Endothelial cell of umbilical vein (primary cell): Measurements from ENCODE around the gene HS6ST2. TPM values are rescaled to one million over a fixed set of nuclear protein-coding genes. Genes with fewer than 3 reads are reported as not detected.

Source experiments
- BruUV-seq: library from RNA; stranded (reverse); fragments of 400-500 nt; replicated peaks from 2 replicates; lab custom pipeline; 2021; lab: Mats Ljungman, UMichigan
- CTCF ChIA-PET: fragments of 300-600, 350-600 bp; sonication (Branson Sonifier 250); formaldehyde crosslinking; loops from one replicate; lab custom pipeline; 2021; ENCODE audit warnings: antibody characterized with exemption, inconsistent platforms; lab: Charles Lee
- POLR2A ChIA-PET: fragments of 300-600, 350-600 bp; sonication (Branson Sonifier 250); formaldehyde crosslinking; loops from one replicate; lab custom pipeline; 2021; ENCODE audit warnings: antibody characterized with exemption, inconsistent platforms; lab: Charles Lee
- DNase-seq: peaks from one replicate; pipeline ENCODE4 v3.0.0-alpha.2; 2011; ENCODE audit warnings: low read depth, low spot score
- FAIRE-seq: peaks from 2 replicates; lab custom pipeline; 2011; peaks lifted over from hg19 to GRCh38; lab: Jason Lieb, UNC
- H2AFZ ChIP-seq: 2 replicates; pipeline ENCODE4 v1.6.0; 2012; ENCODE audit warnings: low read depth, low read length, control low read depth, inconsistent platforms
- H3K27ac ChIP-seq: 2 replicates; pipeline ENCODE4 v1.5.1; 2011; ENCODE audit warnings: low read depth, mild to moderate bottlenecking, control low read depth, low read length, moderate library complexity; ENCODE audit not compliant: insufficient read depth
- H3K27me3 ChIP-seq, 2 experiments: 2 replicates each; pipeline versions ENCODE4 v1.6.0 to v1.6.1; 2011; ENCODE audit warnings: low read length in 2 of 2, mixed read lengths in 1 of 2; ENCODE audit not compliant: control insufficient read depth in 2 of 2, insufficient read depth in 2 of 2
- H3K36me3 ChIP-seq, 2 experiments: 2 replicates in 1 of 2; 3 replicates in 1 of 2; pipeline ENCODE4 v1.5.1; 2011; ENCODE audit warnings: low read length in 2 of 2, mild to moderate bottlenecking in 1 of 2, moderate library complexity in 1 of 2; ENCODE audit not compliant: control insufficient read depth in 2 of 2, insufficient read depth in 2 of 2; ENCODE audit errors: extremely low read depth in 1 of 2
- H3K4me1 ChIP-seq: 3 replicates; pipeline ENCODE4 v1.5.1; 2011; ENCODE audit warnings: mild to moderate bottlenecking, low read length; ENCODE audit not compliant: control insufficient read depth, insufficient read depth; ENCODE audit errors: extremely low read depth
- H3K4me2 ChIP-seq: 2 replicates; pipeline ENCODE4 v1.6.1; 2011; ENCODE audit warnings: low read length, control low read depth, mixed read lengths; ENCODE audit not compliant: insufficient read depth
- H3K4me3 ChIP-seq, 3 experiments: fragments of 200-600 bp in 1 of 3; sonication (generic), shearing (Covaris generic) in 1 of 3; replicated peaks in 1 of 3; 2 replicates each; pipeline ENCODE4 v1.5.1; 2011 to 2016; ENCODE audit warnings: control low read depth in 3 of 3, low read length in 3 of 3, mild to moderate bottlenecking in 2 of 3, inconsistent platforms in 1 of 3, low read depth in 1 of 3, moderate library complexity in 1 of 3; ENCODE audit not compliant: insufficient read depth in 1 of 3
- H3K79me2 ChIP-seq: 2 replicates; pipeline ENCODE4 v1.6.0; 2012; ENCODE audit warnings: low read length, inconsistent platforms; ENCODE audit not compliant: control insufficient read depth, insufficient read depth
- H3K9ac ChIP-seq: replicated peaks from 2 replicates; pipeline ENCODE3; 2011; ENCODE audit warnings: low read length, control low read depth; ENCODE audit not compliant: insufficient read depth; ENCODE audit errors: extremely low read depth
- H3K9me1 ChIP-seq: replicated peaks from 3 replicates; pipeline ENCODE4 v1.6.0; 2011; ENCODE audit warnings: mild to moderate bottlenecking, low read length; ENCODE audit not compliant: control insufficient read depth, insufficient read depth; ENCODE audit errors: extremely low read depth
- H3K9me3 ChIP-seq: replicated peaks from 2 replicates; pipeline ENCODE4 v1.5.1; 2012; ENCODE audit warnings: low read length, inconsistent platforms; ENCODE audit not compliant: control insufficient read depth, insufficient read depth
- H4K20me1 ChIP-seq: replicated peaks from 2 replicates; pipeline ENCODE3; 2011; ENCODE audit warnings: mild to moderate bottlenecking, low read length; ENCODE audit not compliant: control insufficient read depth, insufficient read depth; ENCODE audit errors: extremely low read depth
- EZH2 ChIP-seq: IDR thresholded peaks from 2 replicates; pipeline ENCODE4 v1.6.1; 2012; ENCODE audit warnings: borderline replicate concordance, low read depth, mild to moderate bottlenecking, moderate library complexity, low read length, inconsistent platforms; ENCODE audit not compliant: severe bottlenecking
- FOS ChIP-seq: IDR thresholded peaks from 2 replicates; pipeline ENCODE4 v1.6.1; 2011; ENCODE audit warnings: mild to moderate bottlenecking, low read length, moderate library complexity, borderline replicate concordance; ENCODE audit not compliant: insufficient read depth
- GATA2 ChIP-seq: IDR thresholded peaks from 2 replicates; pipeline ENCODE4 v1.7.0; 2011; ENCODE audit warnings: low read depth, mild to moderate bottlenecking, moderate library complexity, mixed read lengths, low read length; ENCODE audit not compliant: insufficient read length, insufficient read depth
- JUN ChIP-seq: IDR thresholded peaks from 2 replicates; pipeline ENCODE4 v1.6.1; 2011; ENCODE audit warnings: borderline replicate concordance, low read depth; ENCODE audit not compliant: insufficient read length, insufficient read depth
- MAX ChIP-seq: IDR thresholded peaks from 2 replicates; pipeline ENCODE4 v1.6.1; 2011; ENCODE audit not compliant: insufficient read depth, insufficient read length
- MYC ChIP-seq: IDR thresholded peaks from one replicate; pipeline ENCODE4 v1.6.1; 2011; ENCODE audit warnings: mild to moderate bottlenecking, low read depth, low read length
- POLR2A ChIP-seq: IDR thresholded peaks from 2 replicates; pipeline ENCODE4 v1.6.1; 2012; ENCODE audit warnings: low read depth, mild to moderate bottlenecking, control low read depth, low read length
- POLR2AphosphoS5 ChIP-seq: IDR thresholded peaks from 2 replicates; pipeline ENCODE4 v1.6.1; 2012; ENCODE audit warnings: low read depth, mild to moderate bottlenecking, control low read depth, low read length, moderate library complexity; ENCODE audit not compliant: insufficient read depth
- dilution Hi-C: fragments of 300-500 bp; cut with MboI; formaldehyde crosslinking; loops from one replicate; pipeline ENCODE4 v1.15.0; 2019; ENCODE audit warnings: low sequenced_read_pairs; ENCODE audit not compliant: extremely low pct_ligation_motif_present
- intact Hi-C: fragments of 100-400 bp; cut with micrococcal nuclease; formaldehyde crosslinking; loops from one replicate; pipeline ENCODE4 v1.10.0; 2022
- polyA plus RNA-seq, 4 experiments: library from polyadenylated mRNA; depleted of rRNA in 3 of 4; stranded (reverse) in 3 of 4; unstranded in 1 of 4; fragments of >200 nt; gene quantifications; 2 replicates each; pipeline versions ENCODE4 v1.2.1 to v1.2.3, GENCODE V29; 2011 to 2012; ENCODE audit warnings: missing spikeins in 1 of 4
- total RNA-seq: library from RNA; stranded (reverse); gene quantifications from 2 replicates; pipeline ENCODE4 v1.2.3, GENCODE V29; 2021
- TF ChIP-seq, protein P1 (sequence below), 2 donors: IDR thresholded peaks; 1 replicate in 1 of 2; 2 replicates in 1 of 2; pipeline ENCODE4 v1.5.1; 2011; ENCODE audit warnings: low read length in 2 of 2, mild to moderate bottlenecking in 2 of 2, moderate library complexity in 2 of 2, control low read depth in 1 of 2, inconsistent platforms in 1 of 2, low read depth in 1 of 2; ENCODE audit not compliant: insufficient read depth in 1 of 2; ENCODE audit errors: extremely low read depth in 1 of 2

HS6ST2 gene
- total and polyA plus RNA-seq, 2 donors (not counting 3 experiments of a cell fraction or from before 2014, with no cell fraction given): 0.49 to 0.84 TPM

DNA sequence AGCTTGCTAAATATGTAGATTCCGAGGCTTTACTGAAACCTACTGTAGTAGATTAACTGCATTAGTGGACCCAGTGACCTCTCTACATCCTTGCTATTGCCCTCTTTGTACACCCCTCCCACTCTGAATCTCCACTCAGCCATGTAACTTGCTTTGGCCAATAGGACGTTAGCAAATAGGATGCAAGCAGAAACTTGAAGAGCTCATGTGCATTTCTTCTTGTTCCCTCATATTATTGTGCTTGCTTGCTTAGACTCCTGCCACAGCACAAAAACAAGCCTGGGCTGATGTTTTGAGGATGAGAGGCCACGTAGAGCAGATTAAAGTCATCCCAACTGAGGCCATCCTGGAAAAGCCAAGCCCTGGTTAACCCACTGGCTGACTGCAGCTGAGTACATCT, 147.9 kb downstream of the HS6ST2 start:
- Histone ChIP-seq H3K4me3 (no peak overlapping the region), H3K9ac (no peak overlapping the region), H2AFZ (no peak overlapping the region), H4K20me1 (no peaks in the 10 kb centered on the region), H3K9me3 (no peaks in the 10 kb centered on the region), H3K4me1 (peaks cover 3% of the 10 kb centered on the region), H3K36me3 (no peaks in the 10 kb centered on the region), H3K27me3 (no peaks in the 10 kb centered on the region), H3K79me2 (no peaks in the 10 kb centered on the region), H3K27ac (no peak overlapping the region), H3K9me1 (no peaks in the 10 kb centered on the region), H3K4me2 (no peak overlapping the region)
- ChIA-PET POLR2A (no interaction called here), CTCF (interaction anchor here (1.2 kb wide), 1 partner anchor 15 kb away, joined by 3 read pairs; no protein-coding TSS in a partner anchor)
- FAIRE-seq: no peak
- intact Hi-C loops (no loop called here), dilution Hi-C loops (no loop called here)
- BruUV-seq: no TSS peak
- DNase-seq: no peak
- TF ChIP-seq, protein P1, sequence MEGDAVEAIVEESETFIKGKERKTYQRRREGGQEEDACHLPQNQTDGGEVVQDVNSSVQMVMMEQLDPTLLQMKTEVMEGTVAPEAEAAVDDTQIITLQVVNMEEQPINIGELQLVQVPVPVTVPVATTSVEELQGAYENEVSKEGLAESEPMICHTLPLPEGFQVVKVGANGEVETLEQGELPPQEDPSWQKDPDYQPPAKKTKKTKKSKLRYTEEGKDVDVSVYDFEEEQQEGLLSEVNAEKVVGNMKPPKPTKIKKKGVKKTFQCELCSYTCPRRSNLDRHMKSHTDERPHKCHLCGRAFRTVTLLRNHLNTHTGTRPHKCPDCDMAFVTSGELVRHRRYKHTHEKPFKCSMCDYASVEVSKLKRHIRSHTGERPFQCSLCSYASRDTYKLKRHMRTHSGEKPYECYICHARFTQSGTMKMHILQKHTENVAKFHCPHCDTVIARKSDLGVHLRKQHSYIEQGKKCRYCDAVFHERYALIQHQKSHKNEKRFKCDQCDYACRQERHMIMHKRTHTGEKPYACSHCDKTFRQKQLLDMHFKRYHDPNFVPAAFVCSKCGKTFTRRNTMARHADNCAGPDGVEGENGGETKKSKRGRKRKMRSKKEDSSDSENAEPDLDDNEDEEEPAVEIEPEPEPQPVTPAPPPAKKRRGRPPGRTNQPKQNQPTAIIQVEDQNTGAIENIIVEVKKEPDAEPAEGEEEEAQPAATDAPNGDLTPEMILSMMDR (IDR thresholded peaks at IDR 0.05; ENCODE audit: extremely low read depth in 1 of 2, insufficient read depth in 1 of 2, low read depth in 1 of 2, low read length in 2 of 2): no peak
- TF ChIP-seq FOS: no peak
- no peak for TF ChIP-seq MYC
- TF ChIP-seq GATA2: no peak
- TF ChIP-seq JUN: no peak
- no peak for TF ChIP-seq EZH2
- no peak for TF ChIP-seq MAX
- TF ChIP-seq POLR2A: no peak
- TF ChIP-seq POLR2AphosphoS5: no peak
